HUES64 (cell line): Measurements from ENCODE around the gene NKPD1.

Experiments
- H3K27ac ChIP-seq: 2 replicates; pipeline ENCODE4 v1.7.0; 2013; ENCODE audit warnings: low read depth, low read length, inconsistent platforms
- H3K27me3 ChIP-seq: 2 replicates; pipeline ENCODE4 v1.6.1; 2013; ENCODE audit warnings: mild to moderate bottlenecking, low read length; ENCODE audit not compliant: insufficient read depth
- H3K36me3 ChIP-seq: 2 replicates; pipeline ENCODE4 v1.6.1; 2013; ENCODE audit warnings: mild to moderate bottlenecking, low read length; ENCODE audit not compliant: insufficient read depth
- H3K4me1 ChIP-seq: 2 replicates; pipeline ENCODE4 v1.6.1; 2013; ENCODE audit warnings: mild to moderate bottlenecking, low read length, moderate library complexity; ENCODE audit not compliant: insufficient read depth
- H3K4me3 ChIP-seq: 2 replicates; pipeline ENCODE4 v1.5.1; 2013; ENCODE audit warnings: mild to moderate bottlenecking, low read length, moderate library complexity
- H3K9ac ChIP-seq: 2 replicates; pipeline ENCODE4 v1.6.1; 2013; ENCODE audit warnings: mild to moderate bottlenecking, low read depth, low read length
- H3K9me3 ChIP-seq: 2 replicates; pipeline ENCODE4 v1.6.1; 2013; ENCODE audit warnings: low read depth, low read length; ENCODE audit not compliant: insufficient read depth
- WGBS: fragments of 150-250, 120-280 bp; methylation state at CpG from one replicate; pipeline ENCODE4 v1.1.7; 2013; ENCODE audit warnings: missing lambda C conversion rate; 5-methylcytosine and 5-hydroxymethylcytosine counted together

NKPD1 gene

DNA sequence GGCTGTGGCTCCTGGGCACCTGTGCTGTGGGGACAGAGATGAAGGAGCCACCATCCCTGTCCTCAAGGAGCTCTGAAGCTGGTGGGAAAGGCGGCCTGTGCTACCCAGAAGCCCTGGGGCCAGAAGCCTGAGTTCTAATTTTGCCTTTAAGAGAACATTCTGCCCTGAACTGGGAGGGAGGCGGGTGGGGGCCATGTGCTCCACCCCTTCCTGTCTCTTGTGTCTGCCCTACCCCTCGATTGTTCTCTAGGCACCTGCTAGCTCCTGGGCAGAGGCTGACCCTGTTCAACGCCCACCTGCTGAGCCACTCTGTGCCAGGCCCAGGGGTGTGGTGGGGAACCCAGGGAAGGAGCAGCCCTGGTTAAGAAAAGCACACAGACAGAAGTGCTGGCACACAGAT lies 11.4 kb upstream of the NKPD1 start:
- no peak overlapping the region for H3K9ac ChIP-seq
- H3K27me3 ChIP-seq = no peaks in the 10 kb centered on the region
- WGBS = 86% methylated on average over 4 of the region's 4 CpGs
- no peak overlapping the region for H3K27ac ChIP-seq
- H3K36me3 ChIP-seq = no peaks in the 10 kb centered on the region
- no peaks in the 10 kb centered on the region for H3K9me3 ChIP-seq
- no peaks in the 10 kb centered on the region for H3K4me1 ChIP-seq
- no peak overlapping the region for H3K4me3 ChIP-seq

DNA sequence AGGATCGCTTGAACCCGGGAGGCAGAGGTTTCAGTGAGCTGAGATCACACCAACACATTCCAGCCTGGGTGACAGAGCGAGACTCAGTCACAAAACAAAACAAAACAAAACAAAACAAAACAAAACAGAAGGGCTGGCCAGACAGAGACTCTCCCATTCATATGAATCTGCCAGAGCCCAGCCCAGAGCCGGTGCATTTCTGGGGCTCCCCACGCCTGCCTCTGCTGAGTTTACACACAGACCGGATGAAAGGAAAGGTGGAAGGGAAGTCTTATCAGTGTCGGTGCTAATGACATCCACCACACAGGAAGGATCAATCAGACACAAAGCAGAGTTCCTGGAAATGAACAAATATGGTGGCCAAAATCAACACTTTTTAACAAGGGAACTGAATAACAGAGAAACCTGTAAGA lies 10.4 kb upstream of the NKPD1 start:
- Histone ChIP-seq H3K4me3 (no peak overlapping the region), H3K27ac (no peak overlapping the region), H3K9me3 (no peaks in the 10 kb centered on the region), H3K36me3 (no peaks in the 10 kb centered on the region), H3K27me3 (no peaks in the 10 kb centered on the region), H3K4me1 (0 out of 2 replicates have a peak, but pooled peaks cover 5% of the 10 kb centered on the region), H3K9ac (no peak overlapping the region)
- WGBS = 83% methylated on average over 7 of the region's 7 CpGs

DNA sequence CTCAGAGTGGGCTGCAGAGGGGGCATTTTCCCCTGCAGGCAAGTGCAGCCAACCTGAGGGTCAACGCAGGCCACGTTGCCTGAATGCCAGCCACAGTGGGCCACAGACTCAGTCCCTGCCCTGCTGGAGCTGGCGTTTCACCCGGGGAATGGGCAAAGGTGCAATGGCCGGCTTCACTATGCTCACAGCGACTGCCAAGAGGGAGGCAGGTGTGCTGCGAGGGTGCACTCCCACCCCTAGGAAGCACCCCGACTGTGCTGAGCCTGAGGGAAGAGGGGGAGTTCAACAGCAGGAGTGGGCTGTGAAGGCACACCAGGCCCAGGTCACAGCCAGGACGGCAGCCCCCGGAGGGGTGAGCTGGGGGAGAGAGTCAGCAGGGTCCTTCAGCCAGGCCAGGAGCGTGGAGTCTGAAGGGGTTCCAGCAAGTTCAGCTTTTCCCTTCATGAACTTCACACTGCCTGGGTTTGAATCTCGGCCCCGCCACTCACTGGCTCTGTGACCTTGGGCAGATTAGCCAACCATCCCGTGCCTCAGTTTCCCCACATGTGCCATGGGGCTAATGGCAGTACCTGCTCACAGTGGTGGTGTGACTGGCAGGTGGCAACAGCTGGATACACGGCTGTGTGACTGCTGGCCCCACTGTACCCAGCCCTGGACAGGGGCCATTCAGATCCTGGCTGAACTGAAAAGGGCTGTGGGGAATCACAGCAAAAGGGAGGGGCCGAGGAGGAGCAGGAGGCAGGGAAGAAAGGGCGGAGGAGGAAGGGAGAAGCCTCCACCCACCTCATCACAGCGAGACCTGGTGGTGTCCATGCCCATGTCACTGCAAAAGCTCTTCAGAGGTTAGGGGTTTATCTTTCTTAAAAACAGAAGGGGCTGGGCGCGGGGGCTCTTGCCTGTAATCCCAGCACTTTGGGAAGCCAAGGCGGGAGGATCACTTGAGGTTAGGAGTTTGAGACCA lies 9.6 kb upstream of the NKPD1 start:
- H3K9ac ChIP-seq = no peak overlapping the region
- H3K4me3 ChIP-seq = no peak overlapping the region
- H3K27ac ChIP-seq = no peak overlapping the region

DNA sequence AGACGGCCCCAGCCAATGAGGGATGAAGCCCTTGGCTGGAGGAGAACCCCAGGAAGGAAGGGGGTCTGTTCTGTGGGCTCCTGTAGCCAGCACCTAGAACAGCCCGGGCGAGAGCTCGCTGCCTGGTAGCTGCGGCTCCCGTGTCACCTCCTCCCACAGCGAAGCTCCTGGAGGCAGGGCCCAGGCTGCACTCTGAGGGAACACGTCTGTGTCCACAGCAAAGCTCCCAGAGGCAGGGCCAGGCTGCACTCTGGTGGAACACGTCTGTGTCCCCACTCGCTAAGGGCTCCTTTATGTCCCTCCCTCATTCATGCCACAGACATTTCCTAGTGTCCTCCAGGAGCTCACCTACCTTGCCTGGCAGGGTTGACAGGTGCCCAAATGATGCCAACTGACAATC lies 8.8 kb upstream of the NKPD1 start:
- H3K4me1 ChIP-seq = 0 out of 2 replicates have a peak, but pooled peaks cover 5% of the 10 kb centered on the region

More for the DNA sequence above, 9.6 kb upstream of the NKPD1 start:
- Histone ChIP-seq H3K4me1 (0 out of 2 replicates have a peak, but pooled peaks cover 5% of the 10 kb centered on the region), H3K36me3 (no peaks in the 10 kb centered on the region), H3K27me3 (no peaks in the 10 kb centered on the region), H3K9me3 (no peaks in the 10 kb centered on the region)
- 90% methylated on average over 19 of the region's 21 CpGs for WGBS

DNA sequence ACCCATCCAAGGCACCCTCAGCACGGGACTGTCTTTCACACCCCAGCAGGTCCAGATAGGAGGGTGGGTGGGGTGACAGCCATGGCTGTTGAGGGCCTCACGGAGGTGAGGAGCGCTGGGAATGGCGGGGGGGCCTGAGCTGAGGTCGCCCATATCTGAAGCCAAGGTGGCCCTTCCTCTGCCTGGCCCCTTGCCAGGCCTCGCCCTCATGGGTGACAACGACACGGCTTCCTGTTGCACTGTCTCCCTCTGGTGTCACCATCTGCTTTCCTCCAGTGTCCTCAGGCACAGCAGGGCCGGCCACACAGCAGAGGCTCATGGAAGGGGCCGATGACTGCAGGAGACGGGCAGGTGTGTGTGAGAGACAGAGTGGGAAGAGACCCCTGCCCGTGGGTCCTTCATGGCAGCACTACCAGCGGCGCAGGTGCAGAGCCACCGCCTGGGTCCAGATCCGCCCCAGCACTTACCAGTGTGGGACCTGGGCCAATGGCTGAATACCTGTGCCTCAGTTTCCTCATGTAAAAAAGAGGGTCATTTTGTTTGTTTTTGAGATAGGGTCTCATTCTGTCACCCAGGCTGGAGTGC lies 8.1 kb upstream of the NKPD1 start:
- H3K27ac ChIP-seq = no peak overlapping the region
- 93% methylated on average over 16 of the region's 16 CpGs for WGBS
- 0 out of 2 replicates have a peak, but pooled peaks cover 5% of the 10 kb centered on the region for H3K4me1 ChIP-seq
- H3K27me3 ChIP-seq = no peaks in the 10 kb centered on the region
- no peaks in the 10 kb centered on the region for H3K36me3 ChIP-seq
- no peak overlapping the region for H3K4me3 ChIP-seq
- H3K9ac ChIP-seq = no peak overlapping the region
- no peaks in the 10 kb centered on the region for H3K9me3 ChIP-seq

More for the DNA sequence above, 8.8 kb upstream of the NKPD1 start:
- H3K9ac ChIP-seq = no peak overlapping the region
- WGBS = 92% methylated on average over 10 of the region's 10 CpGs
- no peak overlapping the region for H3K4me3 ChIP-seq
- no peaks in the 10 kb centered on the region for H3K27me3 ChIP-seq
- no peaks in the 10 kb centered on the region for H3K36me3 ChIP-seq
- H3K27ac ChIP-seq = no peak overlapping the region
- H3K9me3 ChIP-seq = no peaks in the 10 kb centered on the region

DNA sequence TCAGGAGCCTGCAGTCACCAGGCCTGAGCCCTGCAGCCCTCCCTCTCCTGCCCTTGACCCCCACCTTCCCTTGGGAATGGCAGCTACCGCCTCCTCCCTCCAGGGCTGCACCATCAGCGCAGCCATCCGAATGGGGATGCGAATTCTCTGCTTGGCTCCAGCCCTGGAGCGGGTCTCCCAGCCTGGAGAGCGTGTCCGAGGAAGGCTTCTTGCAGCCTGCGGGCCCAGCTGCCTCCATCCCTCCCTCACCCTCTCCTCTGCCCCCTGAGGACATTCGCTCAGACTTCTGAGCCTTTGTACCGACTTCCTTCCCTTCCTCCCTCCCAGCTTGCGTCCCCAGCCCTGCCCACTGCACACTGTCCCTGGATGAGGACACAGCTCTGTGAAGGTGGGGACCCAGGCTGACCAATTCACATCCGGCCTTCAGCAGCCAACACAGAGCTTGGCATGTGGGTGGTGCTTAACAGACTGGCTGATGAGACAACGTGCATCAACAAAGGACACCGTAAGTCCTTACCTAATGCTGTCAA lies 6.0 kb upstream of the NKPD1 start:
- Histone ChIP-seq H3K9ac (peak overlapping the region; percentile 14; the same call in 1 of the 2 replicates), H3K4me1 (0 out of 2 replicates have a peak, but pooled peaks cover 5% of the 10 kb centered on the region), H3K27ac (no peak overlapping the region), H3K4me3 (no peak overlapping the region), H3K36me3 (no peaks in the 10 kb centered on the region), H3K9me3 (no peaks in the 10 kb centered on the region), H3K27me3 (no peaks in the 10 kb centered on the region)
- 50% methylated on average over 14 of the region's 14 CpGs for WGBS

DNA sequence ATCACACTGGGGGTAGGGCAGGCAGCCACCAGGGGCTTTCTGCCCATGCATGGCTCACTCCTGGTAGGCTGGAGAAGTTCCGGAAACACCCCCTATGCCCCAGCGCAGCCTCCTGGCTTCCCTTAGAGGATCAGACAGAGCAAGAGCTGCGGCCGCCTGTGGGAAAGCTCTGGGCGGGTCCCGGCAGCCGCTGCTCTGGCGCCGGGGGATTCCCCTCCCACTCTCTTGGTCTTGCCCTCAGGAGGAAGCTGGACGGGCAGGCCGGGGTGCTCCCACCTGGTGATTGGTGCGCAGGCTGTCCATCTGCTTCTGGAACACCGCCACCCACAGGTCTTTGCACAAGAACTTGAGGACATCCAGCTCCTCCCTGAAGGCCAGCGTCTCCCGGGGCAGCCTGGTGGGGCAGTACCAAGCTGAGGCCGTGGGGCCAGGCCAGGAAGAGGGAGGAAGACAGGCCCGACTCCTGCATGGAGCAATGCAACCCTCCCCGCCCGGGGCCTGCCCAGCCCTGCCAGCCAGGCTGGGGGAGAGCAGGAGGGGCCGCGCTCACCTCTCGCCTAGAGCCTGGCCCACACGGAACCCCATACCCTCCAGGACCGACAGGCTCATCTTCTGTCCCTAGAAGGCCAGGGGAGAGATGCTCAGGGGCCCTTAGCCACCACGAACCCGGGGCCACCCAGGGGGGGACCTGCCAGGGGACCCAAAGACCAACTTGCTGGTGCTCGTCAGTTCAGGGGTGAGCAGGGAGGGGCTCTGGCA lies 4.0 kb upstream of the NKPD1 start:
- no peaks in the 10 kb centered on the region for H3K9me3 ChIP-seq
- no peak overlapping the region for H3K27ac ChIP-seq
- H3K36me3 ChIP-seq = no peaks in the 10 kb centered on the region
- H3K4me3 ChIP-seq = no peak overlapping the region
- WGBS = 48% methylated on average over 27 of the region's 27 CpGs
- H3K27me3 ChIP-seq = no peaks in the 10 kb centered on the region
- 0 out of 2 replicates have a peak, but pooled peaks cover 5% of the 10 kb centered on the region for H3K4me1 ChIP-seq
- H3K9ac ChIP-seq = no peak overlapping the region

DNA sequence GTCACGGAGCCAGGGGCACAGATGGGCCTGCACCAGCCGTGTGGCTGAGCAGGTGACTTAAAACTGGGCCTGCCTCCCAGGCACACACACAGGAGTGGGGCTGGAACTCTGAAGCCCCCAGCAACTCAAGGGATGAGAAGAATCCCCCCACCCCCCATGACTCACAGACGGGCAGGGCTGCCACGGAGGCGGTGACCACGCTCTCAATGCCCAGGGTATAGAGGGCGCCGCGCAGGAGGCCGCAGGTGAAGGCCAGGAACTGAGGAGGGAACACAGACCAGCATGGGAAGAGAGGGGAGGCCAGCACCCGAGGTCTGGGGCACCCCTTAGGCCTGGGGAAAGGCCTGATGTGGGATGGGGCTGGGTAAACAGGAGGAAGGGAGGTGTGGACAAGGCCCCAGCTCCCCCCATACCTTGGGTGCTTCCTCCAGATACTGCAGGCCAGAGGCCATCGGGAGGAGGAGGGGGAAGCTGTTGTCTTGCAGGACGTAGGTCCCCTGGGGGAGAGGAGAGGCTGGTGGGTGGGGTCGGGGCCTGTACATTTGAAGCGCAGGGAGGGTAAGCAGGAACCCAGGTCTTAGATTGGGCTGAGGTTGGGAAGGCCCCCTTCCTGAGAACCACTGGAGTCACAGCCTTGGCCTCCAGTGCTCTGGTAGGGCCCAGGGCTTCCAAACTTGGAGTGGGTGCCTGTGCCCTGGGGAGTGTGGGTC lies 3.1 kb upstream of the NKPD1 start:
- Histone ChIP-seq H3K27me3 (no peaks in the 10 kb centered on the region), H3K27ac (no peak overlapping the region), H3K4me3 (no peak overlapping the region), H3K9ac (no peak overlapping the region), H3K36me3 (no peaks in the 10 kb centered on the region), H3K4me1 (0 out of 2 replicates have a peak, but pooled peaks cover 5% of the 10 kb centered on the region), H3K9me3 (no peaks in the 10 kb centered on the region)
- 90% methylated on average over 15 of the region's 15 CpGs for WGBS

DNA sequence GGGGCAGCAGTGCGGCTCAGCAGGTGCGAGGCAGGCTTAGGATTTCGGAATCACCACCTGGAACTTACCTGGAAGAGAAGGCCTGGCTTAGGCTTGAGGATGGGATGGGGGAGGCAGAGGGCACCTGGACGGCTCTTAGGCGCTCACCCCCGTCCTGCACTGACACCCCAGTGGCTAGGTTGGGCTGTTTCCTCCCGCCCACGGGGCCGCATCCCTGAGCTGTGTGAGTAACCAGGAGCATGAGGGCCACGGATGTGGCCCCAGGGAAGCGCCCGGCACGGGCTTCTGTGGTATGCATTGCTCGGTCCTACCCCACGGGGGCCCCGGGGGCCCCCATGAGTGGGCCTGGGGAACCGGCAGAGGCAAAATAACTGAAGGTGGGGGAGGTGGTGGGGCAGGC lies 2.4 kb upstream of the NKPD1 start:
- no peaks in the 10 kb centered on the region for H3K36me3 ChIP-seq
- no peaks in the 10 kb centered on the region for H3K9me3 ChIP-seq
- H3K4me3 ChIP-seq = no peak overlapping the region
- H3K27ac ChIP-seq = no peak overlapping the region
- 0 out of 2 replicates have a peak, but pooled peaks cover 5% of the 10 kb centered on the region for H3K4me1 ChIP-seq
- H3K27me3 ChIP-seq = no peaks in the 10 kb centered on the region
- H3K9ac ChIP-seq = no peak overlapping the region
- 92% methylated on average over 17 of the region's 17 CpGs for WGBS

DNA sequence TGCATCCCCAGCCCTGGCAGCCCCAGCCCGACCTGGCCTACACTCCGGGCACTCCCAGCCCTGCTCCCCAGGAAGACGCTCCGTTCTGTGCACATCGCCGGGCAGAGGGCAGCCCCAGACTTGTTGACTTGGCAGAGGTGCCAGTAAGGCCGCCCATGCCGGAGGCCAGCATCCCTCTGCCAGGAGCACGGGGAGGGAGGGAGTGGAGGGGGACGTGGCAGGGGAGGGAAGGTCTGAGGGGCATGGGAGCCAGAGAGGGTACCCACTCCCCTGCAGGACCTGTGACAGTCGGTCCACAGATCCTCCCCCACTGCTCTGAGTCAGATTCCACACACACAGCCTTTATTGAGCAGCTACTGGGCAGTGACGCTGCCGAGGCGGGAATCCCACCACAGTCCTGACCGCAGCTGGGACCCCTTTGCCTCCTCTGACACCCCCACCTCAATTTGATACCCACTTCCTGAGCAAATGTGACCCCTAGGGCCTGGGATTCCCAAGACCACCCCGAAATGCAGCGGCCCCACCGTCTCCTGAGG lies 1.9 kb upstream of the NKPD1 start:
- Histone ChIP-seq H3K4me1 (0 out of 2 replicates have a peak, but pooled peaks cover 5% of the 10 kb centered on the region), H3K27me3 (no peaks in the 10 kb centered on the region), H3K4me3 (no peak overlapping the region), H3K36me3 (no peaks in the 10 kb centered on the region), H3K27ac (no peak overlapping the region), H3K9ac (no peak overlapping the region), H3K9me3 (no peaks in the 10 kb centered on the region)
- 93% methylated on average over 18 of the region's 18 CpGs for WGBS
